HG03378 (cell line): Measurements from ENCODE around the gene SLC19A1.
"Not testable (repeated sequence)": the region's sequence is repeated elsewhere in the genome, so short reads cannot be mapped to it uniquely, and the experiment has no call there.

Experiments
- ATAC-seq: cut with Tn5 transposase; IDR thresholded peaks from one replicate; pipeline ENCODE4 v1.9.1; 2021; ENCODE audit warnings: mild to moderate bottlenecking, moderate library complexity; ENCODE audit not compliant: unreplicated experiment

SLC19A1 gene

DNA sequence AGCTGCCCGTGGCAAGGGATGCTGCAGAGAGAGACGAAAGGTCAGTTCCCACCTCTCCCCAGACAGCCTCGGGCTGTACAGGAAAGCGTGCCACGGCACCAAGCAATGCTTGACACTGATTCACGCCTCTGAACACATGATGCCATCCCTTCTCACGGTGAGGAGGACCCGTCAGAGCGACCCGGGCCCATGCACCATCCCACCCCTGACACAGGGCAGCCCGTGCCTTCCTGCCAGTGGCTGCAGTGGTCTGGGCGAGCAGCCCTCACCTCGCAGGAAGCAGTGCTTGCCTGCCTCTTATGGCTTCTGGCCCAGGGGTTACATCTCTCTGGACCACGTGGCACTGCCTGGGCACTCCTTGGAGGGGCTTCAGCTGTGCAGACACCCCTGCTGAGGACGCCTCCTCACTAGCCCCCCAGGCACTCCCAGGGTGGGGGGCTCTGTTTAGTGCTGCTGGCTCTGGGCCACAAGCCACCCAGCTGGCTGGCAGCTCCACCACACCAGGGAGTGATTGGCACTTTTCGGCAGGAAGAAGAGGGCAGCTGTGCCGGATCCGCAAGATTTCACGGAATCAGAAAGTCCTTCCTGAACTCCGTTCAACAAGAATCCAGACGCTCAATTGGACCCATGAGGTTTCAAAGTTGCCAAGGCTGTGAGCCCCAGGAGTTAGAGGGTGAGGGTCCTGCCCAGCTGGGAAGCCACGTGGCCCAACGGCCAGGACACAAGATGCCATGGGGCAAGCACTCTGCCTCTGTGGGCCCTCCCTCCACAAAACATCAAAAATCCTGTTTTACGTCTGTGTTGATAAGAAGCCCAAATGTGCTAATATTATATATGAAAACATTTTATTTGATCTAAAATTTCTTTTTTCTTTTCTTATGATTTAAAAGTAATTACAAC is 34.8 kb upstream of the SLC19A1 start:
- ATAC-seq, result no peak

DNA sequence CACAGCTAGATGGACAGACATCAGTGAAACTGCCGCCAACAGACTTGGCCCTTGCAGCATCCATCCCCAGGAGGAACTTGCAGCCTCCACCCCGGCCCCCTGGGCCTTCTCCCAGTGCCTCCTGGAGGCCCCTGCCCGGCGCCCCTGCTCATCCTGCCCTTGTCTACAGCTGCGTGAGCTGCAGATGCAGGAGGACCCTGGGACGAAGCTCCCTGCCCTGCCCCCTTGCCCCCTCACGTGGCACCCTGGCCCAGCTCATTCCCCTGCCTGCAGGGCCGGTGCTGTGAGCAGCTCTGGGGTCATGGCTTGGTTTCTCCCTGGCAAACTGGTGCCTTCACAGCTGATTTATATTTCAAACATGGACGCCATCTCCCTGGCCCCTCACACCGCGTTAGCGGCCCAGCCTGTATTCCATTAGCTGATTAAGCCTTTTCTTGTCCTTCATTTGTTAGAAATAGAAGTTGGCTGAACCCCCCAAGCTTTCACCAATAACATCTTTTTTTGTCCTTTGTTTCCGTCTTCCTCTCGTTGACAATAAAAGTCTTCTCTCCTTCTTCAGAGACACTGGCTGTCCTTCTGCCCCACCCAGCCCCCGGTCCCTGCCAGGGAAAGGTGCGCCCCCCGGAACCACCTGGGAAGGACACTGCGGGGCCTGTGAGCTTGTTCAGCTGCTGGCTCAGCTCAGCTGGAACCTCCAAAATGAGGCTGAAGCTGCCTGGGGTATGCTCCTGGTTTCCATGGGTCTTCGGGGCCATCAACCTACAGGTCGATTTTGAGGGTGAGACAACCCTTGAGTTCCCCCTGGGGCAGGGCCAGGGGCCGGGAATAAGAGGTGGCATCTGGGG is 34.0 kb upstream of the SLC19A1 start:
- no peak for ATAC-seq

DNA sequence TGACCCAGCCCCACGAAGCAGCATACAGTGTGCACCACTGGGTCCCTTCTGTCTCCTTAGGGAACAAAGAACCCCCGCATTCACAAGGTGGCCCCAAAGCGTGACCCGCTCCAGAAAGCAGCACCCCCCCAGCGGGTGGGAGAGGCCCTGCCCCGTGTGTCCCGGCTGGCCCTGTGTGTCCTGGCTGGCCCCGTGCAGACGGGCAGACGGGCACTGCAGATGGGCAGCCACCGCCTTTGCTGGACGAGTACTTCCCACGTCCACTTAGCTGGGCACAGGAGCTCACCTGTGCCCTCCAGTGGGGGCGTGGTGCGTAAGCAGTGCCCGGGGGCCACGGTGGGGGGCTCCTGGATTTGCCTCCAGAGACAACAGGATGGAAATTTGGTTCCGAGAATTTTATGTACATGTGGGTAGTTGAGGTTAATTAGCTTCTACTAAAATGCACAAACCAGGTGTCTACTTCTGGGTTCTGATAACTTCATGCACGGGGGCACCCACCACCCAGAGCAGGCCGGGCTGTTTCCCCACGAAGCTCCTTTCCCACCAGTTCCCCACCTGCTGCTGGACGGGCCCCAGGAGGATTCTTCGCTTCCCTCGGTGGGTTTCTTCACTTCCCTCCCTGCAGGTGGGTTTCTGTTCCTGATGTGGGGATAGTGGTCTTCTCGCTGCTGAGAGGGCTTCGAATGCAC is 33.2 kb upstream of the SLC19A1 start:
- ATAC-seq, result no peak

DNA sequence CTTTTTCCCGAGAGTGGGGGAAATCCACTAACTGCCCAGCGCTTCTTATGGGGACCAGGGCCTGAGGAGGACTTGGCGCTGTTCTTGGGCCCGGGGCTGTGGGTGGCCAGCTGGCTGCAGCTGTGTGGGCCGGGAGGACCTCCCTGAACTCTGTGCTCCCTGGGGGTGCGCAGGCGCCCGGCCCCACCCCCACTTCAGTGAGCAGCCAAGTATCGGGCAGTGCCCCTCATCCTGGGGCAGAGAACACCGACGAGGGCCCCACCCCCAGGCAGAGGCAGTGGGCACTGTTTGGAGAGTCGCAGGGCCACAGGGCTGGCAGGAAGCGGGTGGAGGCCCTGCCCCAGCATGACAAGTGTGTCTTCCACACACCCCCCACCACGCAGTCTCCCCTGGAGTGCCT is 32.5 kb upstream of the SLC19A1 start:
- ATAC-seq, result no peak

DNA sequence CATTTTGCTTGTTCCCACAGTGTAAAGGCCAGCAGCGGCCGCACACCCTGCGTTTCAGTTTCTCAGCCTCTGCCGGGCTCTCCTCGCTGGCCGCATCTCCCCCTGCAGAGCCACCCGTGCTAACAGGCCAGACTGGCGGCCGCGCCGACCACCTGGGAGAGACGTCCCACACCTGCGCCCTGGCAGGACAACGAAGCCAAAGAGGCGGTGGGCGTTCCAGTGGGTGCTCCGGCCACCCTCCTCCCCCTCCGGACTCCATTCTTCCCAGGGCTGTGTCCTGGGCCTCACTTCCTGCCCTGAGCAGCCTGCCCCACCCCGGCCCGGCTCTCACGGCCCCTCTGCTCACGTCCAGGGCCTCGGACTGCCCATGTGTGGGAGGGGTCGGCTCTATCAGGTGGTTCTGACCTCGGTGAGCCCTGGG is 31.9 kb upstream of the SLC19A1 start:
- no peak for ATAC-seq

DNA sequence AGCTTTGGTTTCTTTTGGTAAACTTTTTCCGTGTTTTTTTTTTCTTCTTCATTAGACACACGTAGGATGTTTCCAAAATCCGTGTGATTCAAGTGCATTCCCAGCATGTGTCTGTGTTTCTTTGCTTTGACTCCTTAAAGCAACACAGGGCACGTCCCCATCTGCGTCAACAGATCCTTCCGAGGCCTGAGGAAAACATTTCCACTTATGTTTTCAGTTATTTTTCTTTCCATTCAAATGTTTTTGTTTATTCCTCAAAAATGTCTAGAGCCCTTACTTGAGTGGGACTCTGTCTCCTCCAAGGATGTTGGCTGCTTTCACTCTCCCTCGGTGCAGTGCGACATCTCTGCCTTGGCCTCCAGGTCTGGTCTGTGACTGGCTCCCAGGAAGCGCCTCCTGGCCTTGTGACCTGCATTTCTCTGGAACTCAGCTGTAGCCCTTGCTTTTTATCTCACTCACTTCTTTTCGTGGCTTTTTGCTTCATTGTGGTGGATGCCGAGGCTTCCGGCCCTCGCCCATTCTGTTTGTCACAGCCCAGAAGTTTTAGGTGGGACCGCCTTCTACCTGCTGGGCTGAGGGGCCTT is 31.3 kb upstream of the SLC19A1 start:
- ATAC-seq, result no peak

DNA sequence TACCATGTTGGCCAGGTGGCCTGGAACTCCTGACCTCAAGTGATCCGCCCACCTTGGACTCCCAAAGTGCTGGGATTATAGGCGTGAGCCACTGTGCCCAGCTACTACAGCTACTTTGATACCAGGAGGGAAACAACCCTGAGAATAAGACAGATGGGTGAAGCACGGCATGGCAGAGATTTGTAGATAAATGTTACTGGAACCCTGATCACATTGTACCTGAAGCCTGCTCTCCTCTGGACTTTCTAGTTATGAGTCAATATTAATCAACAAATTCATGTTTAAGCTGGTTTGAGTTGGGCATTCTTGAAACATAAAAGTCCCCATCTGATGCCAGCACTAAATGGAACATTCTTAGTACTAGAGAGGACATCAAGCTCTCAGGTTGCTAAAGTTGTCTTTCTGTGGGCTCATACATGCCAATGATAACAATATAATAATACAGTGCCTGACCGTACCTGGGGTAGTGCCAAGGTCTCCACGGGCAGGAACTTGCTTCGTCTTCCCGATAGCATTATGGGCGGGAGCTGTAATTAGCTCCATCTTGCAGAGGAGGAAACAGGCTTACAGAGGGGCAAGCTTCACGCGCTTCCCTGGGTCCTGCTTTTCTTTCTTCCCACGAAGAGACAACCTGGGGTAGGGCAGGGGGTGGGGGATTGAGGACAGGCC is 30.7 kb upstream of the SLC19A1 start:
- no peak for ATAC-seq

DNA sequence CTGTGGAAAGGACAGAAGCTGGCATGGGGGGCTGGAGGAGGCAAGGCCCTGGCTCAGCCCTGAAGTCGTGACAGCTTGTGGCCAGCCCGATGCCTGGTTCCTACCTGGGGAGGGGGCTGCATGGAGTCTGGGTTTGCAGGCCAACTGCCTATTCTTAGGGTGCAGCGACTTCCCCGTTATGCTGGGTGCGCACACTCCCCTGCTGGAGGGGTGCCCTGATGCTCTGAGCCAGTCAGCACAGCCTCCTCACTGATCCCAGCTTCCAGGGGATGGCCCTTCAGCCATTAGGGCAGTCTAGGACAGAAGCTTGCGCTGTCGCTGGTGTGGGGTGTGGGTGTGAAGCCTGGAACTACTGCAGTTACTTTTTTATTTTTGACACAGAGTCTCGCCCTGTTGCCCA is 30.0 kb upstream of the SLC19A1 start:
- ATAC-seq, result no peak

DNA sequence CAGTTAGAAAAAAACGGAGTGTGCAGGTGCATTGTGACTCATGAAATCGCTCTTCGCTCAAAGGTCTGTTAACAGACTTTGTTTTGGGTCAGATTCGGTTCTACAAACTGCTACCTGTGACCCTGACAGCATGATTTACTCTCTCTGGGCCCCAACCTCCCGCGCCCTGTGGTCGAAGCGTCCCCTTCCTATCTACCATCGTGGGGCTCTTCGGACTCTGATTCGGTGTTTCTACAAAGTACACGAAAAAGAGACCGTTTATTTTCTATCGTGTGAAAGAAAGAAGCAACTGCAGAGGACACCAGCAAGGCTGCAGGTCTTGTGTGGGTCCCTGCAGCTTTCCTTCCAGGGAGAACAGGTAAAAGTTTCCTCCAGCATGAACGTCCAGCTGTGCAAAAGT is 29.4 kb upstream of the SLC19A1 start:
- ATAC-seq, result no peak

DNA sequence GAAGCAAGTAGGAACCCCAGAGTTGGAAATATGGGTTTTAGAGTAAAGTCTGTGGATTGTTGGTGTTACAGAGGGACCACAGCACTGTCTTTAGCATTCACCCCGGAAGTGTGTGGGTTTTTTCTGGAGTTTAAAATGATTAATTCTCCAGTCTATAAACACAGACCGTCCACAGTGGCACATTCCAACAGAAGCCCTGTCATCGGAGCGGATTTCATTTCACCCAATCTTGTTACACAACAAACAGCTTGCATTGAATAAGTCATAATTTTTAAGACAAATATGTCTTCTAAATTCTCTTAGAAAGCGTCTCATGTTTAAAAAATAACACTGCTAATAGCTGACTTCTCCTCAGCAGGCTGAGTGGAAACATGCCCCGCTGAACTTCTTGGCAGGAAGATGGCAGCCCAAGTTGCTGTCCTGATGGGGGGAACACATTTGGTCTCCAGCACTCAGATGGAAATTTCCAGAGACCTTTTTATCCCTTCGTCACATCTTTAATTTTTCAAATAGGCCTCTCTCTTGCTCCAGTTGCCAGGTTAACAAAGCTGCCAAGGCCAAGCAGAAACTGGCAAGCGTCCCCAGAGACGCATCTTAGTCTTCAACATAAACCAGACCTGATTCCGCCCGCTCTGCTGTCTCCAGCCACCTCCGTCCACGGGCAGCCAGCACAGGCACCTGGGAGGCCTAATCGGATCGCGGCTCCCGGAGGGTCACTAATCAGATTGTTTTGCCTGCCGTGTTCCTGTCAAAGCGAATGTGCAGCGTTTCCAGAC is 28.8 kb upstream of the SLC19A1 start:
- ATAC-seq, result no peak

DNA sequence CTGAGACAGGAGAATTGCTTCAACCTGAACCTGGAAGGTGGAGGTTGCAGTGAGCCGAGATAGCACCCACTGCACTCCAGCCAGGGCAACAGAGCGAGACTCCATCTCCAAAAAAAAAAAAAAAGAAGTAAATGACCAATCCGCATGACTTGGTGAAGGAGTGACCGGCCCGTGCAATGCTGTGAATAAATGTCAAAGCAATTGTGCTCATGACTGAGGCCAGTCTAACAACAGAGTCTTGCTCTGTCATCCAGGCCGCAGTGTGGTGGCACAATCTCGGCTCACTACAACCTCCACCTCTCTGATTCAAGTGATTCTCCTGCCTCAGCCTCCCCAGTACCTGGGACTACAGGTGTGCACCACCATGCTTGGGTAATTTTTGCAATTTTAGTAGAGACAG is 27.8 kb upstream of the SLC19A1 start:
- ATAC-seq, result no peak

DNA sequence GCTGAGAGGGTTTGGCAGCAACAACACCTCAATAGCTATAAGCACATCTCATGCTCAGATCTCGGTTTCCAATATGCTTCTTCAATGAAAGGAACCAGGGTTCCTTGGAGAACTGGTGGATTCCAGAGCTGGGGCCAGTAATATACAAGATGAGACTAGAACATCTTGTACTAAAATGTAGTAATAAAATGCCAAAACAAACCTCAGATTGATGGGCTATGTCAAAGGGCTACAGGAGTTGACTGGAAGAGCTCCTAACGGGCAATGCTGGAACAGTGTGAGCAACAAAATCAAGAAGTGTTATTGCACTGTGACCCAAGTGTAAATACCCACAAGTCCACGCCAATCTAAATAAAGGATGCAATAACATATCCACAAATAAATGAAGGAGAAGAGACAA is 26.1 kb upstream of the SLC19A1 start:
- no peak for ATAC-seq

DNA sequence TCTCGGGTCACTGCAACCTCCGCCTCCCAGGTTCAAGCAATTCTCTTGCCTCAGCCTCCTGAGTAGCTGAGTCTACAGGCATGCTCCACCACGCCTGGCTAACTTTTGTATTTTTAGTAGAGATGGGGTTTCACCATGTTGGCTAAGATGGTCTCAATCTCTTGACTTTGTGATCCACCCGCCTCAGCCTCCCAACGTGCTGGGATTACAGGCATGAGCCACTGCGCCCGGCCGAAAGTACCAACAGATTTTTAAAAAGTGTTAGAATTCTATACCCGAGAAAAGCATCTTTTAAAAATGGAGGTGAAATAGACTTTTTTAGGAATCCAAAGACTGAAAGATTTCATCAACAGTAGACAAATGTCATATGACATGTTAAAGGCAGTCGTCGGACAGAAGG is 21.9 kb upstream of the SLC19A1 start:
- ATAC-seq, result not testable (repeated sequence)

DNA sequence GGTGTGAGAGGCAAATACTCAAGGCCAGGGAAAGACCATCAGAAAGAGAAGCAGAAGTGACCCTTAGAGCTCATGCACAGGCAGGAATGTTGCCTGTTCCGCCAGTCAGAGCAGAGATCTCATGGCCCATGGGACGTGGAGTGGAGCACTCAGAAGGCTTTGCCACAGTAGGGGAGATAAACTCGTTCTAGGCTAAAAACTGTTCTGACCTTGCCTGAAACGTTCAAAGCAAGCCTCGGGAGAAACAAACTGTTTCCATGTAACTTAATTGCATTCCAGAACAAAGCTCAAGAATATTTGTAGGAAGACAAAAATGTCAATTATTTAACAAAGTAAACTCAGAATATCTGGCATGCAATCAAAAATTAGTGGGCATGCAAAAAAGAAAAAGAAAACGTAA is 20.7 kb upstream of the SLC19A1 start:
- no peak for ATAC-seq

DNA sequence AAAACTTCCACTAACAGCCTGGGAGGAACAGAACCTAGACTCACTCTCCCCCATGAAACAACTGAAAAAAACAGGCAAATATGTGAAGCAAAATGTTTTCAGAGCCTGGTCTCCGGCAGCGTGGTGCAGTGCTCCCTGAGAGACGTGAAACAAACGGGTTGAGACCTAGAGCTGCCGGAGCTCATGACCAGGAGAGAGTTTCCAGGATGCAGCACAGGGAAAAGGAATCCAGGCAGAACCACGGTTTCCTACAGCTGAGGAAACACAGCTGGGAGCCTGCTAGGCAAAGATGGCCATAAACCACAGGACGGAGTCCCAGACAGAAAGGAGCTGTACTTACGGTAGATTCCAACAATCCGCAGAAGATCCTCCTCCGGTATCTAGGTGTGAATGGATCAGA is 20.2 kb upstream of the SLC19A1 start:
- ATAC-seq, result no peak

DNA sequence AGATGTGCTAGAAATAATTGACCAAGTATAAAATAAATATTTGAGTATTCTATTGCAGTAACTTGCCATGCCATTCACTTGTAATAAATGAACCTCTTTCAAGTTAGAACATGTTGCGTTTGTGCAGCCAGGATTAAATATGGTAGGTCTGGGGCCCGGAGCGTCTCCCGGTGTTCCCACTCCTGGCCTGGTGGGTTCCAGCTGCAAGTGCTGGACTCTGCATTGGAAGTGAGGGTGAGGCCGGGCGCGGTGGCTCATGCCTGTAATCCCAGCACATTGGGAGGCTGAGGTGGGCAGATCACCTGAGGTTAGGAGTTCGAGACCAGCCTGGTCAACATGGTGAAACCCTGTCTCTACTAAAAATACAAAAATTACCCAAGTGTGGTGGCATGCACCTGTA is 19.0 kb upstream of the SLC19A1 start:
- not testable (repeated sequence) for ATAC-seq

DNA sequence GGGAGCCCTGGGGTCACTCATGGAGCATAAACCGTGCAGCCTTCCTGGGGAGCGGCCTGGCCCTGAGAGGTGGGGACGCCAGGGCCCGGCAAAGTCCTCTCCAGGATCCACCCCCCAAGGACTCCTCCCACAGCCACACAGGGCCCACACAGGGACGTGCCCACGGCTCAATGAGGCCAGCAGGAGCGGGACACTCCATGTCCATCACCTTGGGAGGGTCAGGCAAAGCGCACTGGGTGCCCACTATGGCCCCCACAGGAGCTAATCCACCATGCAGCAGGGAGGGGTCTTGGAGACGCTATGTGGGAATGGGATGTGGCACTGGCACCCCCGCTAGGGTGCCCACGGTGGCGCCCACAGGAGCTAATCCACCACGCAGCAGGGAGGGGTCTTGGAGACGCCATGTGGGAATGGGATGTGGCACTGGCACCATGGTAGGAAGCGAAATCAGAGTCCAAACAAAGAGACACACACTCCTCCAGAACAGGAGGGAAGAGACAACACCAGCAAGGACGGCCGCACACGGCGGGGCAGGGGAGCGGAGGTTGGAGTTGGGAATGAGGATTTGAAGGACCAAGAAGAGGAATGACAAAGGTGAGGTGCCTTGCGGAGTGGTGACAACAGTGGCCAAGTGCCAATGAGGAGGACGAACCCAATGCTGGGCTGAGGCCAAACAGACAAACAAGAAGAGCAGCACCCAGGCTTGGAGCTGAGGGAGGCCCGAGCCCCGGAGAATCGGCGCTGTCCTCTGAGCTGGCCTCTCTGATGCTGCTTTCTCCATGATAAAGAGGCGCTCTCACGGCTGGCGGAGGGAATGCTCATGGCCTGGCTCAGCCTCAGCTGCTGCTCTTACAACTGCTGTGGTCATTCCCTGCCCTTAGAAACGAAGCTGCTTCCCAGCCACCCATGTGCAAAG is 18.1 kb upstream of the SLC19A1 start:
- ATAC-seq, result no peak

DNA sequence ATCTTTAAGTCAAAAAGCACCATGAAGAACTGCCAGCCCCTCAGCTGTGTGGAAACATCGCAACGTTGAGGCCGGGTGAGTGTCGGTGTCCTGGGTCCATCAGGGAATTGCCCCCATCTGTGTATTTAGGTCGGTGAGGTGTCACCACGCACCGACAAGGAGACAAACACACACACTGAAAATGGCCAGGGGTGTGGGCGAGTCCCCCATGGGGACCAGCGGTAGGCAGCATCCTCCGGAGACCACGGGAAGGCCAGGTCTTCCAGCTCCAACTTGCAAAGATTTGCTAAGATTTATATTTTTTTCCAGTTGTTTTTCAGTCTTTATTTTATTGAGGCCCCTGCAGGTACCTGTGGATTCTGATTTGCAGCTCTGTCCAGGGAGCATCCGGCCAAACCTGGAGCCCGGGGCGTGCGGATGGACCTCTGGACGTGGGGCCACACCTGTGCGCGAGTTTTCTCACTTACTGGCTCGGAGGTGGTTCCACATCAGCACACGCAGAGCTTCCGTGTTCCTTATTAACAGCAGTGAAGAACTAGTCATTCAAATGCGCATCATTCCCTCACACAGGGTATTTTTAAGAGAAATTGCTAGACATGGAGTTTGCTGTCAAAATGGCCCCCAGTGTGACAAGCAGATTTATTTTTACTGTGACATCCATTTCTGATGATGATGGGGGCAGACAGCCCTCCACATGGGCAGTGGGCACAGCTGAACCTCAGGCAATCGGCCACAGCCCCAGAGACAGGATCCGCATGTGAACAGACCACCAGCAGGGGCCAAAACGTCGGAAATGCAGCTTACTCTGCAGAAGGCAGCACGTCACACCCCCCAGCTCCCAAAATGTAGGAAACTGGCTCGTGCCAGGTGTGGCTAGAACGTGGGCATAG is 17.2 kb upstream of the SLC19A1 start:
- no peak for ATAC-seq
